B cell (primary cell): Measurements from ENCODE around the gene CASTOR1. TPM values are rescaled to one million over a fixed set of nuclear protein-coding genes. Genes with fewer than 3 reads are reported as not detected.

ENCODE experiments used
- ATAC-seq: fragments of 200-7000 bp; cut with Tn5 transposase; one replicate; pipeline ENCODE4 v1.10.0; 2021; ENCODE audit warnings: low read depth, mild to moderate bottlenecking, moderate number of reproducible peaks, moderate library complexity
- CTCF ChIA-PET: fragments of 350-600 bp; sonication (Branson Sonifier 250); formaldehyde crosslinking; loops from one replicate; lab custom pipeline; 2021; ENCODE audit warnings: antibody characterized with exemption, inconsistent platforms; lab: Charles Lee
- POLR2A ChIA-PET: fragments of 350-600 bp; sonication (Branson Sonifier 250); formaldehyde crosslinking; loops from one replicate; lab custom pipeline; 2021; ENCODE audit warnings: antibody characterized with exemption; lab: Charles Lee
- DNase-seq: peaks from one replicate; pipeline ENCODE4 v3.0.0; 2013
- H2AFZ ChIP-seq: 2 replicates; pipeline ENCODE4 v1.6.1; 2012; ENCODE audit warnings: mild to moderate bottlenecking, low read depth, low read length; ENCODE audit not compliant: insufficient read depth, poor library complexity, severe bottlenecking
- H3K27ac ChIP-seq, 2 donors: 1 replicate in 1 of 2; 2 replicates in 1 of 2; pipeline ENCODE4 v1.5.1; 2012 to 2013; ENCODE audit warnings: low read length in 2 of 2, mild to moderate bottlenecking in 2 of 2, moderate library complexity in 1 of 2
- H3K27me3 ChIP-seq, 4 experiments: fragments of 200-600 bp in 1 of 4; sonication (generic) in 1 of 4; replicated peaks in 1 of 4; 1 replicate in 2 of 4; 2 replicates in 2 of 4; pipeline versions ENCODE4 v1.6.1 to v1.7.0; 2013 to 2016; ENCODE audit warnings: low read length in 3 of 4, mild to moderate bottlenecking in 2 of 4, mixed read lengths in 1 of 4, moderate library complexity in 1 of 4; ENCODE audit not compliant: insufficient read depth in 4 of 4, control insufficient read depth in 3 of 4; ENCODE audit errors: control extremely low read depth in 1 of 4
- H3K36me3 ChIP-seq, 2 experiments: replicated peaks in 1 of 2; 1 replicate in 1 of 2; 2 replicates in 1 of 2; pipeline versions ENCODE4 v1.6.1 to v1.7.1; 2013; ENCODE audit warnings: low read length in 1 of 2; ENCODE audit not compliant: insufficient read depth in 2 of 2, control insufficient read depth in 1 of 2; ENCODE audit errors: control extremely low read depth in 1 of 2, extremely low read depth in 1 of 2
- H3K4me1 ChIP-seq, 2 donors: fragments of 200-600 bp in 1 of 2; sonication (generic) in 1 of 2; 1 replicate in 1 of 2; 2 replicates in 1 of 2; pipeline versions ENCODE4 v1.5.1 to v1.6.1; 2013 to 2017; ENCODE audit warnings: low read length in 2 of 2; ENCODE audit not compliant: control insufficient read depth in 2 of 2, insufficient read depth in 2 of 2
- H3K4me2 ChIP-seq: replicated peaks from 2 replicates; pipeline ENCODE3; 2012; ENCODE audit warnings: mild to moderate bottlenecking, low read depth, low read length; ENCODE audit not compliant: poor library complexity, severe bottlenecking
- H3K4me3 ChIP-seq, 5 experiments: fragments of 200-600 bp in 1 of 5; sonication (generic) in 1 of 5; 1 replicate in 3 of 5; 2 replicates in 2 of 5; pipeline versions ENCODE4 v1.5.1 to v1.7.0; 2011 to 2016; ENCODE audit warnings: low read length in 4 of 5, mild to moderate bottlenecking in 4 of 5, low read depth in 2 of 5, control low read depth in 1 of 5, moderate library complexity in 1 of 5; ENCODE audit not compliant: insufficient read depth in 1 of 5; ENCODE audit errors: control extremely low read depth in 1 of 5, extremely low read depth in 1 of 5
- H3K79me2 ChIP-seq: fragments of 200-600 bp; sonication (generic); one replicate; pipeline ENCODE4 v1.6.0; 2016; ENCODE audit warnings: low read length; ENCODE audit not compliant: control insufficient read depth, insufficient read depth
- H3K9ac ChIP-seq: fragments of 200-600 bp; sonication (generic); 2 replicates; pipeline ENCODE4 v1.6.1; 2017; ENCODE audit warnings: mild to moderate bottlenecking, low read length, moderate library complexity
- H3K9me3 ChIP-seq, 3 donors: one replicate each; pipeline versions ENCODE4 v1.6.1 to v1.7.1; 2013; ENCODE audit warnings: low read length in 2 of 3; ENCODE audit not compliant: control insufficient read depth in 2 of 3, insufficient read depth in 1 of 3; ENCODE audit errors: control extremely low read depth in 1 of 3
- H4K20me1 ChIP-seq: 2 replicates; pipeline ENCODE4 v1.6.0; 2012; ENCODE audit warnings: mild to moderate bottlenecking, low read length; ENCODE audit not compliant: insufficient read depth, control insufficient read depth, poor library complexity, severe bottlenecking
- H3K27ac Mint-ChIP-seq: one replicate; pipeline ENCODE4 v1.8.0; 2021; ENCODE audit warnings: mixed read lengths
- H3K27me3 Mint-ChIP-seq: one replicate; pipeline ENCODE4 v1.8.0; 2021; ENCODE audit warnings: mixed read lengths
- H3K4me1 Mint-ChIP-seq: one replicate; pipeline ENCODE4 v1.8.0; 2021; ENCODE audit warnings: mixed read lengths
- H3K4me3 Mint-ChIP-seq: one replicate; pipeline ENCODE4 v1.8.0; 2021; ENCODE audit warnings: mixed read lengths
- H3K9me3 Mint-ChIP-seq: one replicate; pipeline ENCODE4 v1.8.0; 2022; ENCODE audit warnings: mixed read lengths; ENCODE audit not compliant: insufficient read depth
- EZH2 ChIP-seq: IDR thresholded peaks from 2 replicates; pipeline ENCODE4 v1.6.1; 2012; ENCODE audit warnings: borderline replicate concordance, low read depth, mild to moderate bottlenecking, moderate library complexity, low read length; ENCODE audit not compliant: insufficient read depth, poor library complexity, severe bottlenecking
- WGBS: methylation state at CpG from one replicate; pipeline ENCODE4 v1.1.5; 2013; ENCODE audit warnings: missing lambda C conversion rate; ENCODE audit not compliant: insufficient coverage; 5-methylcytosine and 5-hydroxymethylcytosine counted together
- intact Hi-C: fragments of 100-400 bp; cut with micrococcal nuclease; formaldehyde crosslinking; loops from one replicate; pipeline ENCODE4 v1.10.0; 2022
- polyA plus RNA-seq: library from polyadenylated mRNA; depleted of rRNA; stranded (reverse); fragments of >200 nt; gene quantifications from 2 replicates; pipeline ENCODE4 v1.2.3, GENCODE V29; 2012
- total RNA-seq, 2 donors: library from RNA; stranded (reverse); fragments of 120-200 nt in 1 of 2; gene quantifications; 1 replicate in 1 of 2; 2 replicates in 1 of 2; pipeline versions ENCODE4 v1.2.3 to v1.2.4, GENCODE V29; 2013 to 2022
- TF ChIP-seq, protein P1 (sequence below): fragments of 200-600 bp; IDR thresholded peaks from one replicate; pipeline ENCODE4 v1.8.0; 2022; ENCODE audit warnings: antibody characterized with exemption, mild to moderate bottlenecking

The CASTOR1 gene
- total and polyA plus RNA-seq, 2 donors (not counting 1 experiment from before 2014, with no cell fraction given), result 16.3 to 18.4 TPM

DNA sequence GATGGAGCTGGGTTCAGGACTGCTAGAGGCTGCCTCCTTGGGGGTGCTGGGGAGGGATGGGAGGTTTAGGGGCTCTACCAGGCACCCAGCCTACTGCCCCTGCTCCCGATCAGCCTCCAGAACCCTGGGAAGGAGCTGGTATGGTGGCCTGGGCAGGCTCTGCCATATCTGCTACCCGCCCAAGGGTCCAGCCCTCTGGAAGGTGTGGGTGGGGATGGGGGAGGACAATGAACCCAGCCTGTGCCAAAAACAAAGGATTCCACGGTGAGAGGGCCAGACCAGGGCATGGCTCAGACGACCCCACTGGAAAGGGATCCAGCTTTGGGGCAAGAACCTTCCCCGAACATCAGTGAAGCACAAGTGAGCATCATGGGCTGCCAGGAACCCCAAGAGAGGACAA is 3.0 kb downstream of the CASTOR1 start:
- POLR2A ChIA-PET, result no interaction called here
- Histone ChIP-seq H3K4me3 (no peak overlapping the region), H3K9ac (no peak overlapping the region), H3K9me3 (no peaks in the 10 kb centered on the region), H2AFZ (no peak overlapping the region), H3K79me2 (no peaks in the 10 kb centered on the region), H3K36me3 (peaks cover 0 to 3% of the 10 kb centered on the region in 2 experiments), H3K4me1 (peaks cover 23 to 33% of the 10 kb centered on the region in 2 donors), H4K20me1 (peaks cover 8% of the 10 kb centered on the region), H3K27ac (no peak overlapping the region), H3K27me3 (no peaks in the 10 kb centered on the region), H3K4me2 (no peak overlapping the region)
- ATAC-seq, result no peak
- Mint-ChIP-seq H3K9me3 (no peaks in the 10 kb centered on the region), H3K4me1 (peaks cover 31% of the 10 kb centered on the region), H3K27me3 (no peaks in the 10 kb centered on the region), H3K27ac (no peak overlapping the region), H3K4me3 (no peak overlapping the region)
- intact Hi-C loops, result loop anchor here (5.0 kb wide), 1 partner anchor 306 kb away; the partner anchor contains the start of gene PES1
- TF ChIP-seq, protein P1, sequence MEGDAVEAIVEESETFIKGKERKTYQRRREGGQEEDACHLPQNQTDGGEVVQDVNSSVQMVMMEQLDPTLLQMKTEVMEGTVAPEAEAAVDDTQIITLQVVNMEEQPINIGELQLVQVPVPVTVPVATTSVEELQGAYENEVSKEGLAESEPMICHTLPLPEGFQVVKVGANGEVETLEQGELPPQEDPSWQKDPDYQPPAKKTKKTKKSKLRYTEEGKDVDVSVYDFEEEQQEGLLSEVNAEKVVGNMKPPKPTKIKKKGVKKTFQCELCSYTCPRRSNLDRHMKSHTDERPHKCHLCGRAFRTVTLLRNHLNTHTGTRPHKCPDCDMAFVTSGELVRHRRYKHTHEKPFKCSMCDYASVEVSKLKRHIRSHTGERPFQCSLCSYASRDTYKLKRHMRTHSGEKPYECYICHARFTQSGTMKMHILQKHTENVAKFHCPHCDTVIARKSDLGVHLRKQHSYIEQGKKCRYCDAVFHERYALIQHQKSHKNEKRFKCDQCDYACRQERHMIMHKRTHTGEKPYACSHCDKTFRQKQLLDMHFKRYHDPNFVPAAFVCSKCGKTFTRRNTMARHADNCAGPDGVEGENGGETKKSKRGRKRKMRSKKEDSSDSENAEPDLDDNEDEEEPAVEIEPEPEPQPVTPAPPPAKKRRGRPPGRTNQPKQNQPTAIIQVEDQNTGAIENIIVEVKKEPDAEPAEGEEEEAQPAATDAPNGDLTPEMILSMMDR, result no peak
- no peak for TF ChIP-seq EZH2
- DNase-seq, result no peak
- 97% methylated on average over 5 of the region's 5 CpGs for WGBS
- CTCF ChIA-PET, result interaction anchor here (1.3 to 13.2 kb wide), 8 partner anchors 23 to 197 kb away, joined by 5 to 510 read pairs (median 18); partner anchors contain the start of genes CCDC157, RNF215, SEC14L2 and SF3A1

DNA sequence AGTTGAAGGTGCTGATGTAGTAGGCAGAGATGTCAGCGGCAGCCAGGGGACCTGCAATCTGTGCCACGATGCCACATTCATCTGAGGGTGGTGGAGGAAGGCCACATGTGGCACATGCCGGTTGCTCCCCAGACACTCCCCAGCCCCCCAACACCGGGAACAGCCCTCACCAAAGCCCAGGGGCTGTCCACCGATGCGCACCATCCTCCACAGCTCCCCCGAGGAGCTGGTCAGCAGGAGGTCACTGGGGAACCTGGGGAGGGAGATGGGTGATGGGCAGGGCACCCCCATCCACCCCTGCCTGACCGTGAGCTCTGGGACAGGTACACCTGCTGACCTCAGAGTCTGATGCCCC is 3.5 kb downstream of the CASTOR1 start:
- Histone ChIP-seq H3K36me3 (peaks cover 0 to 3% of the 10 kb centered on the region in 2 experiments), H3K27ac (no peak overlapping the region), H2AFZ (no peak overlapping the region), H3K4me2 (no peak overlapping the region), H3K4me1 (peaks cover 22 to 29% of the 10 kb centered on the region in 2 donors), H3K9ac (no peak overlapping the region), H3K27me3 (no peaks in the 10 kb centered on the region), H3K79me2 (no peaks in the 10 kb centered on the region), H3K9me3 (no peaks in the 10 kb centered on the region), H3K4me3 (no peak overlapping the region), H4K20me1 (peaks cover 8% of the 10 kb centered on the region)
- Mint-ChIP-seq H3K27ac (no peak overlapping the region), H3K9me3 (no peaks in the 10 kb centered on the region), H3K4me1 (peaks cover 27% of the 10 kb centered on the region), H3K4me3 (no peak overlapping the region), H3K27me3 (no peaks in the 10 kb centered on the region)
- ATAC-seq, result no peak
- TF ChIP-seq, protein P1, result no peak
- TF ChIP-seq EZH2, result no peak
- WGBS, result 92% methylated on average over 4 of the region's 8 CpGs
- no peak for DNase-seq
- POLR2A ChIA-PET, result no interaction called here
- intact Hi-C loops, result loop anchor here (5.0 kb wide), 1 partner anchor 306 kb away; the partner anchor contains the start of gene PES1
- CTCF ChIA-PET, result interaction anchor here (1.3 to 13.2 kb wide), 9 partner anchors 23 to 200 kb away, joined by 3 to 510 read pairs (median 12); partner anchors contain the start of genes CCDC157, RNF215, SEC14L2 and SF3A1
